DOHH2 (cell line): ENCODE data around the gene SMC3.

Experiments
- EZH2phosphoT487 ChIP-seq: fragments of 200-600 bp; sonication (generic); IDR thresholded peaks from 2 replicates; pipeline ENCODE4 v1.6.1; 2017; ENCODE audit warnings: borderline replicate concordance, mild to moderate bottlenecking, antibody characterized with exemption, low read length, moderate library complexity, mixed read lengths
- TF ChIP-seq, protein P1 (sequence below): fragments of 200-600 bp; sonication (generic); IDR thresholded peaks from one replicate; pipeline ENCODE4 v1.5.1; 2014; ENCODE audit warnings: antibody characterized with exemption, mild to moderate bottlenecking, low read depth, low read length; ENCODE audit not compliant: poor library complexity, severe bottlenecking

DNA sequence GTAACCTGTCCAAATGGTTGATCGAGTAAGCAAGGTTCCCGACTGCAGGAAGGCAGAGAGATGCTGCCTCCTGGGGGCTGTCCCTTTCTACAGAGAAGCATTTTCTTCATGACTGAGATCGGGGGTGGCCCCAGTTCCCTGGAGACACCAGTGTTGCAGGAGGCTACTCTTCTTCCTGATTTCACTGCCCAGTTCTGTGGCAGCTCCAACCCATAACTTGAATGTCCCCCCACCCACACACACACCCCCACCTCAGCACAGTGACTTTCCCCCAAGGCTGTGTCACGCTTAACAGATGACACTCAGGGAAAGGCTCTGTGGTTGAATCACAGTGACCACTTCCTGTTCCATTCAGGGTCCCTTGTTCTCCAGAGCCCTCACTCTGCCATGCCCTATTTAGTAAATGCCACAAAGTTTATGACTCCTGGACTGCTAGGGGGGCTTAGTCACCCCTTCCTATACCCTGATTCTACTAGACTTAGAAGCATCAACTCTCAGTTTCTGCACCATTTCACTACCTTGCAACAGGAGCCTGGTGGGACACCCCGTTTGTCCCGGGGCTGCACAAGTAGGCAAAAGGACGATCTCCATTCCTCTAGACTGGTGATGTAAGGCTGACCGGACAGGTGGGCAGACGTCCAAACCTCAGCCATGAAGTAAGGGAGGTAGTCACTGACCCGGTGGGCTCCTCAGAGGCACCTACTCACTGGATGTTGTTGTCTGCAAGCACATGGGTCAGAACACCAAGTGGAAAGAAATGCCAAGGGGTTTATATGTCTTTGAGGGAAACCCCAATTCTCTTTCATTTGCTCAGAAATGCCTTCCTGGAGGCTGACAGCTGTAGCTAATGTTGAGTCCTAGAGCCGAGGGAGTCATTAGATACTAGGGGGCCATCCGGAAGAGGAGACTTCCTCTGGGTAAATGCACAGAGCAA lies 31.3 kb upstream of the SMC3 start:
- TF ChIP-seq, protein P1, sequence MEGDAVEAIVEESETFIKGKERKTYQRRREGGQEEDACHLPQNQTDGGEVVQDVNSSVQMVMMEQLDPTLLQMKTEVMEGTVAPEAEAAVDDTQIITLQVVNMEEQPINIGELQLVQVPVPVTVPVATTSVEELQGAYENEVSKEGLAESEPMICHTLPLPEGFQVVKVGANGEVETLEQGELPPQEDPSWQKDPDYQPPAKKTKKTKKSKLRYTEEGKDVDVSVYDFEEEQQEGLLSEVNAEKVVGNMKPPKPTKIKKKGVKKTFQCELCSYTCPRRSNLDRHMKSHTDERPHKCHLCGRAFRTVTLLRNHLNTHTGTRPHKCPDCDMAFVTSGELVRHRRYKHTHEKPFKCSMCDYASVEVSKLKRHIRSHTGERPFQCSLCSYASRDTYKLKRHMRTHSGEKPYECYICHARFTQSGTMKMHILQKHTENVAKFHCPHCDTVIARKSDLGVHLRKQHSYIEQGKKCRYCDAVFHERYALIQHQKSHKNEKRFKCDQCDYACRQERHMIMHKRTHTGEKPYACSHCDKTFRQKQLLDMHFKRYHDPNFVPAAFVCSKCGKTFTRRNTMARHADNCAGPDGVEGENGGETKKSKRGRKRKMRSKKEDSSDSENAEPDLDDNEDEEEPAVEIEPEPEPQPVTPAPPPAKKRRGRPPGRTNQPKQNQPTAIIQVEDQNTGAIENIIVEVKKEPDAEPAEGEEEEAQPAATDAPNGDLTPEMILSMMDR: peak; percentile 51
- TF ChIP-seq EZH2phosphoT487: no peak
